ENCODE results near the gene DGCR8.

The DGCR8 gene

GRCh38 chr22:20089977-20090729 lies 10.1 kb downstream of the DGCR8 start:
- no peak for DNase-seq (ENCODE audit: low read depth)

- DNase-seq (ENCODE audit: low read depth): no peak
Measured at GRCh38 chr22:20090730-20091240, 10.7 kb downstream of the DGCR8 start.

- no peak for DNase-seq (ENCODE audit: low read depth)
Measured at GRCh38 chr22:20091690-20092476, 11.8 kb downstream of the DGCR8 start.

GRCh38 chr22:20092477-20092854 lies 12.4 kb downstream of the DGCR8 start:
- DNase-seq (ENCODE audit: low read depth): no peak

- DNase-seq (ENCODE audit: low read depth): no peak
Measured at GRCh38 chr22:20093418-20094196, 13.6 kb downstream of the DGCR8 start.

- no peak for DNase-seq (ENCODE audit: low read depth)
Measured at GRCh38 chr22:20094197-20094807, 14.3 kb downstream of the DGCR8 start.

- DNase-seq (ENCODE audit: low read depth): no peak
Measured at GRCh38 chr22:20095521-20095920, 15.5 kb downstream of the DGCR8 start.

GRCh38 chr22:20096574-20097420 lies 16.8 kb downstream of the DGCR8 start:
- DNase-seq (ENCODE audit: low read depth): no peak

- no peak for DNase-seq (ENCODE audit: low read depth)
Measured at GRCh38 chr22:20099099-20099711, 19.2 kb downstream of the DGCR8 start.

GRCh38 chr22:20101638-20102037 lies 21.6 kb downstream of the DGCR8 start:
- no peak for DNase-seq (ENCODE audit: low read depth)

- DNase-seq (ENCODE audit: low read depth): no peak
Measured at GRCh38 chr22:20102203-20102780, 22.3 kb downstream of the DGCR8 start.

- no peak for DNase-seq (ENCODE audit: low read depth)
Measured at GRCh38 chr22:20105456-20106204, 25.6 kb downstream of the DGCR8 start.

GRCh38 chr22:20106205-20106848 lies 26.3 kb downstream of the DGCR8 start:
- DNase-seq (ENCODE audit: low read depth): no peak

GRCh38 chr22:20106849-20107237 lies 26.8 kb downstream of the DGCR8 start:
- DNase-seq (ENCODE audit: low read depth): no peak

- DNase-seq (ENCODE audit: low read depth): no peak
Measured at GRCh38 chr22:20107471-20107901, 27.4 kb downstream of the DGCR8 start.

- DNase-seq (ENCODE audit: low read depth): no peak
Measured at GRCh38 chr22:20107951-20108756, 28.1 kb downstream of the DGCR8 start.

GRCh38 chr22:20108757-20109230 lies 28.8 kb downstream of the DGCR8 start:
- DNase-seq (ENCODE audit: low read depth): no peak

Measured in CMK (cell line).